Retinal pigment epithelial cell (primary cell): ENCODE results near the gene MDH2.

Experiments used
- DNase-seq: peaks from one replicate; pipeline ENCODE4 v3.0.0-alpha.2; 2010; ENCODE audit warnings: low read depth
- H3K4me3 ChIP-seq: 2 replicates; pipeline ENCODE4 v1.5.1; 2011; ENCODE audit warnings: mild to moderate bottlenecking, low read length, control low read depth, moderate library complexity
- CTCF ChIP-seq: conservative IDR thresholded peaks from 2 replicates; pipeline ENCODE4 v1.5.1; 2011; ENCODE audit warnings: low read depth, low read length, control low read depth, inconsistent platforms

MDH2 gene

GRCh38 chr7:76072243-76073148 lies 24.6 kb downstream of the MDH2 start:
- no peak overlapping the region for H3K4me3 ChIP-seq
- DNase-seq, result no peak
- no peak for TF ChIP-seq CTCF

GRCh38 chr7:76073335-76073990 lies 25.6 kb downstream of the MDH2 start:
- DNase-seq, result no peak
- no peak for TF ChIP-seq CTCF
- H3K4me3 ChIP-seq, result no peak overlapping the region

- H3K4me3 ChIP-seq, result no peak overlapping the region
- TF ChIP-seq CTCF, result no peak
- DNase-seq, result no peak
Measured at GRCh38 chr7:76074306-76074971, 26.5 kb downstream of the MDH2 start.

GRCh38 chr7:76074972-76075370 lies 27.1 kb downstream of the MDH2 start:
- DNase-seq, result no peak

GRCh38 chr7:76076995-76077394 lies 29.1 kb downstream of the MDH2 start:
- no peak for TF ChIP-seq CTCF
- no peak for DNase-seq

More at GRCh38 chr7:76074972-76075370, 27.1 kb downstream of the MDH2 start:
- H3K4me3 ChIP-seq, result no peak overlapping the region
- TF ChIP-seq CTCF, result no peak

GRCh38 chr7:76077435-76077834 lies 29.5 kb downstream of the MDH2 start:
- TF ChIP-seq CTCF, result no peak
- DNase-seq, result no peak

More at GRCh38 chr7:76076995-76077394, 29.1 kb downstream of the MDH2 start:
- H3K4me3 ChIP-seq, result no peak overlapping the region

More at GRCh38 chr7:76077435-76077834, 29.5 kb downstream of the MDH2 start:
- no peak overlapping the region for H3K4me3 ChIP-seq
